ENCODE results near the gene PSAT1.

- TF ChIP-seq, protein P1, sequence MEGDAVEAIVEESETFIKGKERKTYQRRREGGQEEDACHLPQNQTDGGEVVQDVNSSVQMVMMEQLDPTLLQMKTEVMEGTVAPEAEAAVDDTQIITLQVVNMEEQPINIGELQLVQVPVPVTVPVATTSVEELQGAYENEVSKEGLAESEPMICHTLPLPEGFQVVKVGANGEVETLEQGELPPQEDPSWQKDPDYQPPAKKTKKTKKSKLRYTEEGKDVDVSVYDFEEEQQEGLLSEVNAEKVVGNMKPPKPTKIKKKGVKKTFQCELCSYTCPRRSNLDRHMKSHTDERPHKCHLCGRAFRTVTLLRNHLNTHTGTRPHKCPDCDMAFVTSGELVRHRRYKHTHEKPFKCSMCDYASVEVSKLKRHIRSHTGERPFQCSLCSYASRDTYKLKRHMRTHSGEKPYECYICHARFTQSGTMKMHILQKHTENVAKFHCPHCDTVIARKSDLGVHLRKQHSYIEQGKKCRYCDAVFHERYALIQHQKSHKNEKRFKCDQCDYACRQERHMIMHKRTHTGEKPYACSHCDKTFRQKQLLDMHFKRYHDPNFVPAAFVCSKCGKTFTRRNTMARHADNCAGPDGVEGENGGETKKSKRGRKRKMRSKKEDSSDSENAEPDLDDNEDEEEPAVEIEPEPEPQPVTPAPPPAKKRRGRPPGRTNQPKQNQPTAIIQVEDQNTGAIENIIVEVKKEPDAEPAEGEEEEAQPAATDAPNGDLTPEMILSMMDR (conservative IDR thresholded peaks at IDR 0.05) = no peak
- no peak for TF ChIP-seq ZFX (IDR thresholded peaks at IDR 0.05)
These were observed 57.5 kb downstream of the PSAT1 start for GRCh38 chr9:78354324-78354973.

Data from C4-2B (cell line).